Neural progenitor cell (in vitro differentiated cells): ENCODE data around the gene CDH1. TPM values are rescaled to one million over a fixed set of nuclear protein-coding genes. Genes with fewer than 3 reads are reported as not detected.

Experiments used
- DNase-seq: peaks from one replicate; pipeline ENCODE4 v3.0.0-alpha.2; 2016; ENCODE audit warnings: low spot score
- H2AFZ ChIP-seq: fragments of 200-600 bp; sonication (generic); replicated peaks from 2 replicates; pipeline ENCODE4 v1.6.1; 2016; ENCODE audit warnings: antibody characterized with exemption
- H3F3A ChIP-seq: fragments of 200-600 bp; sonication (generic); 2 replicates; pipeline ENCODE4 v1.6.1; 2016; ENCODE audit warnings: antibody characterized with exemption, low read depth
- H3K27ac ChIP-seq: fragments of 200-600 bp; sonication (generic); 2 replicates; pipeline ENCODE4 v1.5.1; 2016; ENCODE audit warnings: mild to moderate bottlenecking
- H3K27me3 ChIP-seq: fragments of 200-600 bp; sonication (generic); 2 replicates; pipeline ENCODE4 v1.6.1; 2016; ENCODE audit warnings: mild to moderate bottlenecking, moderate library complexity
- H3K36me3 ChIP-seq: fragments of 200-600 bp; sonication (generic); 2 replicates; pipeline ENCODE4 v1.5.1; 2016
- H3K4me1 ChIP-seq: fragments of 200-600 bp; sonication (generic); 2 replicates; pipeline ENCODE4 v1.6.1; 2016; ENCODE audit warnings: mixed run types
- H3K4me2 ChIP-seq: fragments of 200-600 bp; sonication (generic); 2 replicates; pipeline ENCODE4 v1.6.1; 2016
- H3K4me3 ChIP-seq: fragments of 200-600 bp; sonication (generic); 2 replicates; pipeline ENCODE4 v1.5.1; 2016
- H3K79me2 ChIP-seq: fragments of 200-600 bp; sonication (generic); 2 replicates; pipeline ENCODE4 v1.6.1; 2016; ENCODE audit warnings: low read depth
- H3K9ac ChIP-seq: fragments of 200-600 bp; sonication (generic); 2 replicates; pipeline ENCODE4 v1.6.1; 2016
- H3K9me3 ChIP-seq: fragments of 200-600 bp; sonication (generic); 2 replicates; pipeline ENCODE4 v1.5.1; 2016; ENCODE audit warnings: low read depth
- H4K20me1 ChIP-seq: fragments of 200-600 bp; sonication (generic); 2 replicates; pipeline ENCODE4 v1.6.1; 2016; ENCODE audit warnings: low read depth
- H3K27ac Mint-ChIP-seq: 3 replicates; pipeline ENCODE4 v1.8.0; 2021; ENCODE audit warnings: mixed read lengths
- H3K27me3 Mint-ChIP-seq: 2 replicates; pipeline ENCODE4 v1.8.0; 2022; ENCODE audit warnings: low read depth, mild to moderate bottlenecking, inconsistent platforms, moderate library complexity, mixed read lengths; ENCODE audit not compliant: insufficient read depth
- H3K36me3 Mint-ChIP-seq: 3 replicates; pipeline ENCODE4 v1.8.0; 2021; ENCODE audit warnings: mixed read lengths
- H3K4me1 Mint-ChIP-seq: 3 replicates; pipeline ENCODE4 v1.8.0; 2021; ENCODE audit warnings: mixed read lengths
- H3K4me3 Mint-ChIP-seq: 3 replicates; pipeline ENCODE4 v1.8.0; 2021; ENCODE audit warnings: mild to moderate bottlenecking, moderate library complexity, mixed read lengths
- H3K9me3 Mint-ChIP-seq: 3 replicates; pipeline ENCODE4 v1.8.0; 2020; ENCODE audit warnings: mixed read lengths
- CTCF ChIP-seq: fragments of 200-600 bp; sonication (generic); IDR thresholded peaks from 2 replicates; pipeline ENCODE4 v1.5.1; 2017; ENCODE audit warnings: antibody characterized with exemption, mild to moderate bottlenecking
- EZH2 ChIP-seq: fragments of 200-600 bp; sonication (generic); IDR thresholded peaks from 2 replicates; pipeline ENCODE4 v1.6.1; 2017; ENCODE audit warnings: antibody characterized with exemption, mild to moderate bottlenecking, moderate library complexity
- EZH2phosphoT487 ChIP-seq: fragments of 200-600 bp; sonication (generic); IDR thresholded peaks from 2 replicates; pipeline ENCODE4 v1.6.1; 2017; ENCODE audit warnings: antibody characterized with exemption
- total RNA-seq: library from RNA; depleted of rRNA; stranded (reverse); fragments of >200 nt; gene quantifications from 2 replicates; pipeline ENCODE4 v1.2.3, GENCODE V29; 2015; ENCODE audit warnings: low replicate concordance

Gene CDH1
- total RNA-seq, 1 donor from 2014 or later: 3.3 TPM

- H3K79me2 ChIP-seq: no peaks in the 10 kb centered on the region
- H3K27ac ChIP-seq: peak overlapping the region; percentile 9
- peak; percentile 20 for DNase-seq
- no peaks in the 10 kb centered on the region for H3K9me3 Mint-ChIP-seq
- peaks cover 23% of the 10 kb centered on the region for H3F3A ChIP-seq
- H3K4me3 ChIP-seq: no peak overlapping the region
- no peaks in the 10 kb centered on the region for H4K20me1 ChIP-seq
- H3K36me3 Mint-ChIP-seq: no peaks in the 10 kb centered on the region
- H3K4me1 ChIP-seq: peaks cover 17% of the 10 kb centered on the region
- H3K27me3 ChIP-seq: no peaks in the 10 kb centered on the region
- H2AFZ ChIP-seq: peak overlapping the region; percentile 77
- peak overlapping the region; percentile 23 for H3K4me2 ChIP-seq
- no peak overlapping the region for H3K9ac ChIP-seq
- H3K27me3 Mint-ChIP-seq: peaks cover 13% of the 10 kb centered on the region
- H3K27ac Mint-ChIP-seq: no peak overlapping the region
- peaks cover 20% of the 10 kb centered on the region for H3K4me1 Mint-ChIP-seq
- TF ChIP-seq CTCF (no peak), EZH2 (no peak), EZH2phosphoT487 (no peak)
- no peaks in the 10 kb centered on the region for H3K36me3 ChIP-seq
- no peaks in the 10 kb centered on the region for H3K9me3 ChIP-seq
- no peak overlapping the region for H3K4me3 Mint-ChIP-seq
Observed at GRCh38 chr16:68790130-68790761, 53.2 kb downstream of the CDH1 start.

- no peak overlapping the region for H3K9ac ChIP-seq
Observed at GRCh38 chr16:68790944-68791343, 53.9 kb downstream of the CDH1 start.

GRCh38 chr16:68792465-68793324, 55.6 kb downstream of the CDH1 start:
- no peak overlapping the region for H3K4me3 ChIP-seq
- no peaks in the 10 kb centered on the region for H4K20me1 ChIP-seq
- H3K27me3 ChIP-seq: no peaks in the 10 kb centered on the region
- H3K27ac ChIP-seq: no peak overlapping the region
- Mint-ChIP-seq H3K4me1 (peaks cover 14% of the 10 kb centered on the region), H3K27me3 (peaks cover 11% of the 10 kb centered on the region), H3K9me3 (no peaks in the 10 kb centered on the region), H3K4me3 (no peak overlapping the region), H3K27ac (peak overlapping the region; percentile 37), H3K36me3 (no peaks in the 10 kb centered on the region)
- H3K4me1 ChIP-seq: peaks cover 17% of the 10 kb centered on the region
- no peaks in the 10 kb centered on the region for H3K79me2 ChIP-seq
- peaks cover 23% of the 10 kb centered on the region for H3F3A ChIP-seq
- no peaks in the 10 kb centered on the region for H3K36me3 ChIP-seq
- H3K4me2 ChIP-seq: no peak overlapping the region
- no peak overlapping the region for H3K9ac ChIP-seq
- DNase-seq: no peak
- peak overlapping the region; percentile 53 for H2AFZ ChIP-seq
- H3K9me3 ChIP-seq: no peaks in the 10 kb centered on the region
- TF ChIP-seq CTCF: no peak
- TF ChIP-seq EZH2: no peak
- TF ChIP-seq EZH2phosphoT487: no peak

More at GRCh38 chr16:68790944-68791343, 53.9 kb downstream of the CDH1 start:
- H3K27me3 Mint-ChIP-seq: peaks cover 11% of the 10 kb centered on the region
- H3K36me3 Mint-ChIP-seq: no peaks in the 10 kb centered on the region
- H3K4me2 ChIP-seq: peak overlapping the region; percentile 23
- H3K9me3 ChIP-seq: no peaks in the 10 kb centered on the region
- no peaks in the 10 kb centered on the region for H3K9me3 Mint-ChIP-seq
- no peak overlapping the region for H3K4me3 Mint-ChIP-seq
- peaks cover 17% of the 10 kb centered on the region for H3K4me1 ChIP-seq
- no peaks in the 10 kb centered on the region for H3K79me2 ChIP-seq
- H3K27me3 ChIP-seq: no peaks in the 10 kb centered on the region
- DNase-seq: no peak
- peak overlapping the region; percentile 77 for H2AFZ ChIP-seq
- H3K36me3 ChIP-seq: no peaks in the 10 kb centered on the region
- H3F3A ChIP-seq: peaks cover 23% of the 10 kb centered on the region
- H3K4me1 Mint-ChIP-seq: peaks cover 20% of the 10 kb centered on the region
- H3K27ac ChIP-seq: no peak overlapping the region
- H3K4me3 ChIP-seq: no peak overlapping the region
- H4K20me1 ChIP-seq: no peaks in the 10 kb centered on the region
- TF ChIP-seq EZH2 (no peak), EZH2phosphoT487 (no peak), CTCF (no peak)
- peak overlapping the region; percentile 32 for H3K27ac Mint-ChIP-seq
